Tibial nerve (tissue), 4 donors: Measurements from ENCODE around the gene BORCS6.

ENCODE experiments used
- CTCF ChIP-seq, 5 experiments: fragments of 200-600 bp in 3 of 5; fragments of 450-650 bp in 2 of 5; sonication (generic) in 3 of 5; IDR thresholded peaks; one replicate each; pipeline ENCODE4 v1.5.1; 2016 to 2019; ENCODE audit warnings: antibody characterized with exemption in 5 of 5, mild to moderate bottlenecking in 3 of 5, moderate library complexity in 2 of 5
- EP300 ChIP-seq, 2 donors: sonication (generic); formaldehyde crosslinking; IDR thresholded peaks; one replicate each; pipeline ENCODE4 v1.6.1; 2017; ENCODE audit warnings: antibody characterized with exemption in 2 of 2, mild to moderate bottlenecking in 1 of 2
- POLR2A ChIP-seq, 2 donors: fragments of 450-650 bp; IDR thresholded peaks; one replicate each; pipeline ENCODE4 v1.6.1; 2017; ENCODE audit warnings: antibody characterized with exemption in 2 of 2, mild to moderate bottlenecking in 2 of 2, moderate library complexity in 2 of 2

GRCh38 chr17:8141741-8142140, 48.2 kb downstream of the BORCS6 start:
- no peak for TF ChIP-seq CTCF (IDR thresholded peaks at IDR 0.05)
- no peak for TF ChIP-seq POLR2A (IDR thresholded peaks at IDR 0.05)
- TF ChIP-seq EP300 (IDR thresholded peaks at IDR 0.05): no peak
